HUDEP-2 (cell line): Measurements from ENCODE around the gene KCNH4.
"Not testable (repeated sequence)": the region's sequence is repeated elsewhere in the genome, so short reads cannot be mapped to it uniquely, and the experiment has no call there.

Source experiments
- DNase-seq, 76 experiments: peaks; one replicate each; lab custom pipeline; 2025; ENCODE audit not compliant: unreplicated experiment in 76 of 76; lab: John Stamatoyannopoulos, UW

Gene KCNH4

DNA sequence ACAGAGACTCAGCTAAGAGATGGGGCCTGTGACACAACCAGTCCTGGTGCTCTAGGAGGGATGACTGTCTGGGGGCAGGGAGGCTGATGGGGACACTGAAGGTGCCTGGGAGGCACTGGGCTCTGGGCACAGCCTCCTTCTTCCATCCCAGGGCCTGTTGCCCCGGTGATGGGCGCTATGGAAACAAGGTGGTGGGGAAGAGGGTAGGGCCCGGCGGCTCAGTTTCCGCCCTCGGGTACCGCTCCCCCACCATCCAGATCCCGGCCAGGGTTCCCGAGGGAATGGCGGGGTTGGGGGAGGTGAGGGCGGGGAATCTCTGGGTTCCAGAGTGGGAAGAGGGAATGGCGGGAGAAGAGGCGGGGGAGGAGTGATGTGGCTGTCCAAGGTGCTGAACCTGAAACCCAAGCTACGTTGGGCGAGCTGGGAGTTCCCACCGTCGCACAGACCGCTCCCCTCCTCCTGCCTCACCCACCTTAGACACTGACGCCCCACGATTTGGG is 981 bp downstream of the KCNH4 start:
- DNase-seq: peak in 22 of 76 experiments; percentile 3 to 58 (median 24)

DNA sequence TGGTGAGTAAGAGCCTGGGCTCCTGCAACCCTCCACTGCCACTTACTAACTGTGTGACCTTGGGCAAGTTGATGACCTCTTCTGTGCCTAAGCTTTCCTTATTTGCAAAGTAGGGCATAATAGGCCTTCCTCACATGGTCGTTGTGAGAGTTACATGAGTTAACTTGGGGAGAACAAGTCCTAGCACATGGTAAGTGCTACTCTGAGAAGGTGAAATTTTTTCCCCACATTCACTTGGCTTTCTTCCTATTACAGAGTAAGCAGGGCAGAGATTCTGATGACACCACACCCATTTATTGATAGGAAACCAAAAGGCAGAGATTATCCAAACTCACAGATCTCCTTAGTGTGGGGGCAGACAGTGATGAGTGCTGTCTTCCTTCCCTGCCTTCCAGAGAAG is 1.6 kb downstream of the KCNH4 start:
- no peak for DNase-seq

DNA sequence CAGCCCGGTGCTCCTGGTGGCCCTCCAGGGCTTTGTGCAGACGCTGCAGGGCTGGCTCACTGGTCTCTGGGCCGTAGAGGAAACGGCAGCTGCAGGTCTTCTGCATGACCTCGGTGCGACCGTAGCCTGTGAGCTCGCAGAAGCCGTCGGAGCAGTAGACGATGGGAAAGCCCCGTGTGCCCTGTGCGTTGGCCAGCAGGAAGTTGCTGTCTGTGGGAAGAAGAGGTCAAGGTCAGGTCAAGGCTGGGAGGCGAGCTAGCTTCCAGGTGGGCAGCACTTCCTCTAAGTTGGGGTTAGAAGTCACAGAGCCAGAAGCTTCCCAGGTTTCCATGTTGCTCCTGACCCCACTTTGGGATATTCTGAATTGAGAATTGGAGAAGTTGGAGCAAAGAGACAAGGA is 2.1 kb downstream of the KCNH4 start:
- DNase-seq: no peak

- DNase-seq: no peak
Measured at GRCh38 chr17:42177684-42178083, 3.3 kb downstream of the KCNH4 start.

GRCh38 chr17:42174126-42174783 is 6.7 kb downstream of the KCNH4 start:
- DNase-seq: no peak

- DNase-seq: no peak
Measured at GRCh38 chr17:42171831-42172230, 9.1 kb downstream of the KCNH4 start.

DNA sequence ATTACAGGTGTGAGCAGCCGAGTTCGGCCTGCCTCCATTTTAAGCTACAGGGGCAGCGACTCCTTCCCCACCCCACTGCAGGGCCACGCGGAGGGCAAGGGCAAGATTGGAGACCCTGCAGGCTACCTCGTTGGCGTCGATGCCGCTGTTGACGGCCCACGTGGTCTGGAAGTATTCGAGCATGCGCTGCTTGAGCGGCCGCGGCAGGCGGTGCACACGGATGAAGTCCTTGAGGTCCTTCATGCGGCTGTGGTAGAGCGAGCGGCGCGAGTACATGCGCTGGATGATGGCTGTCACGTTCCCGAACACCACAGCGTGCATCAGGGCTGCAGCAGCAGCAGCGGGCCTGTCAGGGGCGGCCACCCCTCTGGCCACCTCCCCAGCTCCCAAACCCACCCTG is 11.6 kb downstream of the KCNH4 start:
- DNase-seq: no peak

DNA sequence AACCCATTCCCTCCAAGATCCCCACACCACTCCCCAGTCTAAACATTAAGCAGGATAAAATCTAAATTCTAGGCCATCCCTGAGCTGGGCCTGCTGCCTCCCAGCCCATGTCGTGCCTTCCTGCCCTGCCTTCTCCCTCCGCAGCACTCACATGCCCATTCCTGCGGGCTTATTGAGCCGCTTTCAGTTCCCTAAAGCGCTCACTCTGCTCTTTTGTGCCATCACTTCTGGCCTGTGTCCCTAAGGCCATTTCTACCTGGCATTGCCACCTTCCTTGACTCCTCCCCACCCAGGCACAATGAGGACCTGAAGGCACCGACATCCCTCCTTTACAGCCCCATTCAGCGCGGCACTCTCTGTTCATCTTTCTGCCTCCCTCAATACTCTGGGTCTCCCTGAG is 13.1 kb downstream of the KCNH4 start:
- DNase-seq: no peak

- DNase-seq: no peak
Measured at GRCh38 chr17:42166196-42166763, 14.7 kb downstream of the KCNH4 start.

GRCh38 chr17:42165751-42166150 is 15.2 kb downstream of the KCNH4 start:
- DNase-seq: no peak

- no peak for DNase-seq
Measured at GRCh38 chr17:42163696-42164407, 17.1 kb downstream of the KCNH4 start.

DNA sequence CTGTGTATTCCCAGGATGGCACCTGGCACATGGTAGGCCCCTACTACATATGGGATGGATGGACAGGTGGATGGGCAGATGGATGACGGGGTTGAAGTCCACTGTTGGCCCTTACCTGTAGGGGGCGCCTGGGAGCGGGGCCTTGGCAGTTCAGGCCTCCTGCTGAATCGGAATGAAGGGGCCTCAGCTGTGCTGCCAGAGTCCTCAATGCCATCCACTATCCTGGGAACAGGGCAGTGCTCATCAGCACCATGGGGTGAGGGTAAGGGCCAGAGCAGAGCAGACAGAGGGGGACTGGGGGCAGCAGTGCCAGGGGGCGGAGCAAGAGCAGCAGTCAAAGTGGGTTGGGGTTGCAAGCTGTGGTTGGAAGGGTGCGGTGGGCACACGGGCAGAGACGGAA is 17.8 kb downstream of the KCNH4 start:
- DNase-seq: peak in 41 of 76 experiments; percentile 4 to 60 (median 34)

GRCh38 chr17:42160531-42160910 is 20.4 kb downstream of the KCNH4 start:
- DNase-seq: no peak

- no peak for DNase-seq
Measured at GRCh38 chr17:42159796-42160530, 21.0 kb downstream of the KCNH4 start.

GRCh38 chr17:42155614-42156045 is 25.3 kb downstream of the KCNH4 start:
- no peak for DNase-seq

- peak in 7 of 76 experiments; percentile 9 to 33 (median 16) for DNase-seq
Measured at GRCh38 chr17:42153919-42154742, 26.8 kb downstream of the KCNH4 start.

- DNase-seq: no peak
Measured at GRCh38 chr17:42146911-42147607, 33.9 kb downstream of the KCNH4 start.

GRCh38 chr17:42143138-42143537 is 37.8 kb downstream of the KCNH4 start:
- DNase-seq: not testable (repeated sequence)

DNA sequence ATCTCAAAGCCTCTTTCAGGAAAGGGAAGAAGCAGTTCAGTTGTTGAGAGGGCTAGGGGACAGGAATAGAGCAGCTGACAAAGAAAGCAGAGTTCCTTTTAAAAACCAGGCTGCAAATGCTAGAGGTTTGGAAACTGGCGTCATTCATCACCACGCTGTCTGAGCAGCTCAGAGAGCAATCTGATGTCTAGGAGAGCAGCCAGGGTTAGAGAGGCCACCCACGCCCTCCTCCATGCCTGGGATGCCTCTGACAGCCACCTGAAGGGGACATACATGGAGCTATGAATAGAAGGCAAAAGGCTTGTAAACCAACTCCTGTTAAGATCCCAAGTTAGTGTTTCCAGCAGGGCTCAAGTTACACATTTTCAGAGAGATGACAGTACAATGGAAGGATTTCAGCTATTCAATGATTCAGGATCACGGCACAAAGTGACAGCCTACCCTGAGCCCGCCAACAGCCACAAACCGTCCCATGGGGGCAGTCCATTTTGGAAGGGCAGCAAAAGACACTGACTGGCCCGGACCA is 38.5 kb downstream of the KCNH4 start:
- DNase-seq: no peak
